Neural progenitor cell (in vitro differentiated cells): ENCODE data around the gene XIAP.

Experiments
- EZH2 ChIP-seq: fragments of 200-600 bp; sonication (generic); IDR thresholded peaks from 2 replicates; pipeline ENCODE4 v1.6.1; 2017; ENCODE audit warnings: antibody characterized with exemption, mild to moderate bottlenecking, moderate library complexity
- TF ChIP-seq, protein P1 (sequence below): fragments of 200-600 bp; sonication (generic); IDR thresholded peaks from 2 replicates; pipeline ENCODE4 v1.5.1; 2017; ENCODE audit warnings: antibody characterized with exemption, mild to moderate bottlenecking

GRCh38 chrX:123960956-123961267, 101.1 kb downstream of the XIAP start:
- TF ChIP-seq, protein P1, sequence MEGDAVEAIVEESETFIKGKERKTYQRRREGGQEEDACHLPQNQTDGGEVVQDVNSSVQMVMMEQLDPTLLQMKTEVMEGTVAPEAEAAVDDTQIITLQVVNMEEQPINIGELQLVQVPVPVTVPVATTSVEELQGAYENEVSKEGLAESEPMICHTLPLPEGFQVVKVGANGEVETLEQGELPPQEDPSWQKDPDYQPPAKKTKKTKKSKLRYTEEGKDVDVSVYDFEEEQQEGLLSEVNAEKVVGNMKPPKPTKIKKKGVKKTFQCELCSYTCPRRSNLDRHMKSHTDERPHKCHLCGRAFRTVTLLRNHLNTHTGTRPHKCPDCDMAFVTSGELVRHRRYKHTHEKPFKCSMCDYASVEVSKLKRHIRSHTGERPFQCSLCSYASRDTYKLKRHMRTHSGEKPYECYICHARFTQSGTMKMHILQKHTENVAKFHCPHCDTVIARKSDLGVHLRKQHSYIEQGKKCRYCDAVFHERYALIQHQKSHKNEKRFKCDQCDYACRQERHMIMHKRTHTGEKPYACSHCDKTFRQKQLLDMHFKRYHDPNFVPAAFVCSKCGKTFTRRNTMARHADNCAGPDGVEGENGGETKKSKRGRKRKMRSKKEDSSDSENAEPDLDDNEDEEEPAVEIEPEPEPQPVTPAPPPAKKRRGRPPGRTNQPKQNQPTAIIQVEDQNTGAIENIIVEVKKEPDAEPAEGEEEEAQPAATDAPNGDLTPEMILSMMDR = no peak
- no peak for TF ChIP-seq EZH2
